GM19328 (cell line): ENCODE data around the gene LRRC56.
A peak's percentile ranks its signal among the peaks of the same experiment; 100 is the strongest.
"Not testable (repeated sequence)": the region's sequence is repeated elsewhere in the genome, so short reads cannot be mapped to it uniquely, and the experiment has no call there.

Experiments
- ATAC-seq: cut with Tn5 transposase; IDR thresholded peaks from one replicate; pipeline ENCODE4 v1.9.1; 2021; ENCODE audit warnings: mild to moderate bottlenecking, moderate library complexity; ENCODE audit not compliant: unreplicated experiment

Gene LRRC56

GRCh38 chr11:571802-572185 is 34.5 kb downstream of the LRRC56 start:
- ATAC-seq = no peak

- no peak for ATAC-seq
Observed at GRCh38 chr11:573146-573759, 35.9 kb downstream of the LRRC56 start.

- not testable (repeated sequence) for ATAC-seq
Observed at GRCh38 chr11:574031-574570, 36.8 kb downstream of the LRRC56 start.

GRCh38 chr11:574632-575312 is 37.4 kb downstream of the LRRC56 start:
- no peak for ATAC-seq

GRCh38 chr11:575313-575995 is 38.1 kb downstream of the LRRC56 start:
- peak; percentile 23 for ATAC-seq

GRCh38 chr11:575996-576768 is 38.9 kb downstream of the LRRC56 start, which contains the start of gene PHRF1:
Gene PHRF1 (plus strand): TSS chr11:576470. CDS start chr11:581513, 5,043 bp downstream.
- ATAC-seq = peak; percentile 90

GRCh38 chr11:576811-577610 is 39.7 kb downstream of the LRRC56 start:
- no peak for ATAC-seq

- ATAC-seq = no peak
Observed at GRCh38 chr11:577611-577894, 40.2 kb downstream of the LRRC56 start.

- ATAC-seq = no peak
Observed at GRCh38 chr11:578276-579035, 41.1 kb downstream of the LRRC56 start.

- ATAC-seq = no peak
Observed at GRCh38 chr11:579830-580601, 42.7 kb downstream of the LRRC56 start.

GRCh38 chr11:581342-581741 is 44.0 kb downstream of the LRRC56 start:
- no peak for ATAC-seq

- no peak for ATAC-seq
Observed at GRCh38 chr11:581752-582151, 44.4 kb downstream of the LRRC56 start.

GRCh38 chr11:584287-584686 is 47.0 kb downstream of the LRRC56 start:
- no peak for ATAC-seq

GRCh38 chr11:586376-587316 is 49.3 kb downstream of the LRRC56 start:
- no peak for ATAC-seq

- ATAC-seq = no peak
Observed at GRCh38 chr11:587546-587945, 50.2 kb downstream of the LRRC56 start.

GRCh38 chr11:587978-588380 is 50.7 kb downstream of the LRRC56 start:
- no peak for ATAC-seq

- ATAC-seq = no peak
Observed at GRCh38 chr11:589798-590197, 52.5 kb downstream of the LRRC56 start.

- ATAC-seq = no peak
Observed at GRCh38 chr11:590997-591396, 53.7 kb downstream of the LRRC56 start.
